GM10266 (cell line): Measurements from ENCODE around the gene TMEM63A.
A peak's percentile ranks its signal among the peaks of the same experiment; 100 is the strongest.

Source experiments
- DNase-seq: peaks from one replicate; pipeline ENCODE4 v3.0.0; 2012; ENCODE audit errors: extremely low spot score
- TF ChIP-seq, protein P1 (sequence below): IDR thresholded peaks from 2 replicates; pipeline ENCODE4 v1.5.1; 2012; ENCODE audit warnings: mild to moderate bottlenecking, low read depth; ENCODE audit not compliant: control insufficient read depth, insufficient read depth; ENCODE audit errors: missing control alignments

Gene TMEM63A

DNA sequence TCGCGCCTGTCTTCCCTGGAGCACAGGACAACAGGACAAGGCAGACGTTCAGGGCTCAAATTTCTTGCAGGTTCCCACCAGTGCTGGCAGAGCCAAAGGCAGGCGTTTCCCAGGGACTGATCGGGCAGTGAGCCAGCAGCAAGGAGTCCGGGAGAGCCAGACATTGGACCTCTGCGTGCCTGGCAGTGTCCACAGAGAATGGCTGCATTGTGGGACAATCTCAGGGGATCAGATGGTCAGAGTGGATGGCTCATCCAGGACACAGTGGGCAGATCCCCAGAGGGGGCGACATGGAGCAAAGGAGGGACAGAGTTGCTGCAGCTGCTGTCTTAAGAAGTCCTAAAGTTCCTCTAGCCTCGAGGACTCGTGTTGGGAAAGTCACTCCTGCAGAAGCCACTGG lies 4.6 kb downstream of the TMEM63A start:
- TF ChIP-seq, protein P1, sequence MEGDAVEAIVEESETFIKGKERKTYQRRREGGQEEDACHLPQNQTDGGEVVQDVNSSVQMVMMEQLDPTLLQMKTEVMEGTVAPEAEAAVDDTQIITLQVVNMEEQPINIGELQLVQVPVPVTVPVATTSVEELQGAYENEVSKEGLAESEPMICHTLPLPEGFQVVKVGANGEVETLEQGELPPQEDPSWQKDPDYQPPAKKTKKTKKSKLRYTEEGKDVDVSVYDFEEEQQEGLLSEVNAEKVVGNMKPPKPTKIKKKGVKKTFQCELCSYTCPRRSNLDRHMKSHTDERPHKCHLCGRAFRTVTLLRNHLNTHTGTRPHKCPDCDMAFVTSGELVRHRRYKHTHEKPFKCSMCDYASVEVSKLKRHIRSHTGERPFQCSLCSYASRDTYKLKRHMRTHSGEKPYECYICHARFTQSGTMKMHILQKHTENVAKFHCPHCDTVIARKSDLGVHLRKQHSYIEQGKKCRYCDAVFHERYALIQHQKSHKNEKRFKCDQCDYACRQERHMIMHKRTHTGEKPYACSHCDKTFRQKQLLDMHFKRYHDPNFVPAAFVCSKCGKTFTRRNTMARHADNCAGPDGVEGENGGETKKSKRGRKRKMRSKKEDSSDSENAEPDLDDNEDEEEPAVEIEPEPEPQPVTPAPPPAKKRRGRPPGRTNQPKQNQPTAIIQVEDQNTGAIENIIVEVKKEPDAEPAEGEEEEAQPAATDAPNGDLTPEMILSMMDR: peak; percentile 28
- DNase-seq: no peak

DNA sequence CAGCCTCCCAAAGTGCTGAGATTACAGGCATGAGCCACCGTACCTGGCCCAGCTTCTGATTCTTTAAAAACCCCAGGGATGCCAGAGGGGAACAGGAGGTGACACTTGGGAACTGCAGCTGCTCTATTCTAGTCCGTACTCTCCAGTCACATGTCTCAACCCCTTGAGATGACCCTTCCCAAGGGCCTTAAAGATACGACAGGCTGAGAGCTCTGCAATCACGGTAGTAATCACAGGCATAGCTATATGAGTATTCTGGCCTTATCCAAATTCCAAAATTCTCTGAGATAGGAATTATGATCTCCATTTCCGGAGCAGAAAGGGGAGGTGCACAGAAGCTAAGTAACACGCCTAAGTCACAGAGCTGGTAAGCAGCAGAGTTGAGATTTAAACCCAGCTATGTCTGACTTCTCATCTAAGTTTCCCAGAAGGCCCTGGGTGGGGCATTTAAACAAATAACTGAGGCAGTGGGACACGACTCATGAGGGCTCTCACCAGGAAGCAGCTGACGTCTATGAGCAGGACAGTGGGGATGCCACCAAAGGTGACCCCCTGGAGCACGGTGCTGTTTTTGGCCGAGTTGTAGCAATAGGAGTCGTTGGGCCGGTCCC lies 5.2 kb downstream of the TMEM63A start:
- TF ChIP-seq, protein P1: no peak
- DNase-seq: no peak

GRCh38 chr1:225875044-225875815 lies 7.0 kb downstream of the TMEM63A start:
- TF ChIP-seq, protein P1: no peak
- DNase-seq: no peak

GRCh38 chr1:225874431-225874830 lies 7.7 kb downstream of the TMEM63A start:
- TF ChIP-seq, protein P1: no peak
- no peak for DNase-seq

- no peak for DNase-seq
- TF ChIP-seq, protein P1: no peak
Observed at GRCh38 chr1:225873281-225873850, 8.8 kb downstream of the TMEM63A start.

GRCh38 chr1:225872075-225872430 lies 10.1 kb downstream of the TMEM63A start:
- TF ChIP-seq, protein P1: no peak

More at GRCh38 chr1:225872075-225872430, 10.1 kb downstream of the TMEM63A start:
- no peak for DNase-seq
